Right lobe of liver (tissue), 6 donors: Measurements from ENCODE around the gene SCN8A. TPM values are rescaled to one million over a fixed set of nuclear protein-coding genes. Genes with fewer than 3 reads are reported as not detected.

Experiments used
- ATAC-seq, 4 donors: fragments of 200-7000 bp; cut with Tn5 transposase; one replicate each; pipeline ENCODE4 v1.9.1; 2020; ENCODE audit warnings: mild to moderate bottlenecking in 4 of 4, moderate library complexity in 4 of 4
- DNase-seq, 3 donors: peaks; one replicate each; pipeline ENCODE4 v3.0.0-alpha.2; 2020
- H3K27ac ChIP-seq, 3 donors: fragments of 200-600 bp; one replicate each; pipeline ENCODE4 v1.8.0; 2022
- H3K27me3 ChIP-seq, 2 donors: fragments of 200-600 bp; one replicate each; pipeline ENCODE4 v1.8.0; 2022
- H3K36me3 ChIP-seq, 4 donors: fragments of 200-600 bp; sonication (generic) in 1 of 4; one replicate each; pipeline versions ENCODE4 v1.5.1 to v1.8.0; 2017 to 2022; ENCODE audit warnings: control low read depth in 1 of 4
- H3K4me1 ChIP-seq, 4 donors: fragments of 200-600 bp; sonication (generic) in 1 of 4; one replicate each; pipeline versions ENCODE4 v1.5.1 to v1.8.0; 2017 to 2022; ENCODE audit warnings: control low read depth in 1 of 4
- H3K4me3 ChIP-seq, 3 donors: fragments of 200-600 bp; one replicate each; pipeline ENCODE4 v1.8.0; 2022
- H3K9me3 ChIP-seq, 4 donors: fragments of 200-600 bp; sonication (generic) in 1 of 4; one replicate each; pipeline versions ENCODE4 v1.5.1 to v1.8.0; 2017 to 2022; ENCODE audit warnings: control low read depth in 1 of 4
- CTCF ChIP-seq, 4 donors: fragments of 200-600 bp in 3 of 4; fragments of 450-650 bp in 1 of 4; IDR thresholded peaks; one replicate each; pipeline versions ENCODE4 v1.5.1 to v1.8.0; 2016 to 2022; ENCODE audit warnings: antibody characterized with exemption in 4 of 4, mild to moderate bottlenecking in 2 of 4
- POLR2A ChIP-seq: fragments of 450-650 bp; IDR thresholded peaks from one replicate; pipeline ENCODE4 v1.6.1; 2017; ENCODE audit warnings: antibody characterized with exemption, mild to moderate bottlenecking
- WGBS: methylation state at CpG from one replicate; pipeline ENCODE4 v1.1.6; 2018; ENCODE audit warnings: low coverage, low lambda C conversion rate; ENCODE audit not compliant: insufficient coverage; ENCODE audit errors: missing lambda C conversion rate; 5-methylcytosine and 5-hydroxymethylcytosine counted together
- intact Hi-C, 2 donors: fragments of 100-400 bp; cut with DNase I; formaldehyde crosslinking; loops; one replicate each; pipeline versions ENCODE4 v1.11.2 to v1.14.1; 2022
- total RNA-seq, 6 experiments: library from RNA; depleted of rRNA in 2 of 6; stranded (reverse); fragments of >200 nt in 2 of 6; fragmentation: NEBNext Ultra II Directional in 3 of 6; extraction: Animal tissue kit (Norgen Biotek cat#: 25700) in 3 of 6; gene quantifications; one replicate each; pipeline versions ENCODE4 v1.1.0 to v1.2.4, GENCODE V29; 2016 to 2023
- donor health status: DM: no; HTN: yes; CAD: no.
- donor health status: DM: no; HTN: no; CAD: no.
- donor health status: DM: no; HTN: no; CAD: no.
- donor health status: DM: no; HTN: yes; CAD: no.
- donor health status: DM: no; HTN: yes; CAD: no.

Gene SCN8A
- total RNA-seq, 6 experiments from 2014 or later, result 1.7 to 5.6 (median 3.7) TPM

DNA sequence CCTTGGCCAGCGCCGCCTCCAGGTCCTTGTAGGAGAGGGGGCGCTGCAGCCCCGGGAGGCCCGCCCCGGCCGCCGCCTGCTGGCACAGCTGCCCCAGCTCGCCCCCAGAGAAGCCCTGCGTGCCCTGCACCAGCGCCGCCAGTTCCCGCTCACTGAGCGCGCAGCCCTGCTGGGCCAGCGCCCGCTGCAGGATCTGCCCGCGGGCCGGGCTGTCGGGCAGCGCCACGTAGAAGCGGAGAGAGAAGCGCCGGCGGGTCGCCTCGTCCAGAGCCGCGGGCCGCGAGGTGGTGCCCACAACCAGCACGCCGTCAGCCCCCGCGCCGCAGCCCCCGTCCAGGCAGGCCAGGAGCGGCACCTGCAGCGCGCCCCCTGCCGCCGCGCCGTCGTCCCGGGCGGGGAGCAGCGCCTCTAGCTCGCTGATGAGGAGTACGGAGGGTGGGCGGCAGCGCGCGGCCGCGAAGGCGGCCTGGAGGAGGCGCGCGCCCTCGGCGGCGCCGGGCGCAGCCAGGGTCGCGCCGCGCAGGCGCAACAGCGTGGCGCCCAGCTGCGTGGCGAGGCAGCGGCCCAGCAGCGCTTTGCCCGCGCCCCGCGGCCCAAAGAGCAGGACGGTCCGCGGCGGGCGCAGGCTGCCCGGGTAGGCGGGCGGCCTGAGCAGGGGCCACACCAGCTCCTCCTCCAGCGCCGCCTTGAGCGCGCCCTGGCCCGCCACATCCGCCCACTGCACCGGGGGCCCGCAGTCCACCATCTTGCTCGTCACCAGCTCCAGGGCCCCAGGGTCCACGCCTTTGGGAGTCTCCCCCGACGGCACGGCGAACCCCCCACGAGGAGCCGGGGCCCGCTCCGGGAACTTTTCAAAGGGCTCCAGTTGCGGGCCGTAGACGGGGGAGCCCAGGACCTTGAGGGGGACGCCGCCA lies 229.8 kb downstream of the SCN8A start:
- Histone ChIP-seq H3K36me3 (no peaks in the 10 kb centered on the region), H3K9me3 (no peaks in the 10 kb centered on the region), H3K4me3 (peak overlapping the region; percentile 32 to 54 (median 43)), H3K27me3 (no peaks in the 10 kb centered on the region), H3K4me1 (no peaks in the 10 kb centered on the region), H3K27ac (peak overlapping the region in 1 of 3 donors; percentile 8)
- intact Hi-C loops, result loop anchor here (5.0 to 10.0 kb wide), 3 partner anchors 54 to 396 kb away; partner anchors contain the start of gene SLC4A8 (in 1 of the 2)
- TF ChIP-seq POLR2A, result peak; percentile 37
- peak; percentile 25 to 58 (median 34) for TF ChIP-seq CTCF (IDR thresholded peaks at IDR 0.05)
- DNase-seq, result peak; percentile 57 to 75 (median 68)
- ATAC-seq, result peak; percentile 61 to 69 (median 64)
- WGBS, result no CpG with 5 or more reads among the region's 113 CpGs

GRCh38 chr12:51821440-51822260 lies 230.6 kb downstream of the SCN8A start:
- ATAC-seq (no peak), DNase-seq (no peak)
- Histone ChIP-seq H3K36me3 (no peaks in the 10 kb centered on the region), H3K9me3 (no peaks in the 10 kb centered on the region), H3K27ac (peak overlapping the region in 1 of 3 donors; percentile 8), H3K4me3 (peak overlapping the region; percentile 32 to 54 (median 42)), H3K4me1 (no peaks in the 10 kb centered on the region), H3K27me3 (no peaks in the 10 kb centered on the region)
- WGBS, result 25% methylated on average over 4 of the region's 101 CpGs
- intact Hi-C loops, result loop anchor here (5.0 to 10.0 kb wide), 3 partner anchors 53 to 397 kb away; partner anchors contain the start of gene SLC4A8 (in 1 of the 2)
- no peak for TF ChIP-seq POLR2A

DNA sequence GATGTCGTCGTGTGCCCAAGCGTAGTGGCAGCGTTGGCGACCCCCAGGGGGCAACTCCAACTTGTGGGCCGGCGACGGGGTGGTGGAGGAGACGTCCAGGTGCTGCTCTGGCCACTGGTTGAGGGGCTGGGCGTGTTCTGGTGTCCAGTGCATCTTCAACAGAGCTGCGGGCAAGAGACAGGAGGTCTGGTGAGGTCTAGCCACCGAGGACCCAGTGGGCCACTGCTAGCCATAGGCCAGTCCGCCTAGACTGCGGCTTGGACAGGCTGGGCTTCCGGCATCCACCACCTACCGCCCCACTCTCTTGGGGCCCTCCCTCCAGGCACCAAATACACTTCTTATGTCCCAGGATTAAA lies 231.2 kb downstream of the SCN8A start:
- H3K27me3 ChIP-seq, result no peaks in the 10 kb centered on the region
- peaks cover 0 to 3% (median 0%) of the 10 kb centered on the region in 4 donors for H3K4me1 ChIP-seq
- H3K36me3 ChIP-seq, result no peaks in the 10 kb centered on the region
- intact Hi-C loops, result loop anchor here (5.0 to 10.0 kb wide), 3 partner anchors 53 to 397 kb away; partner anchors contain the start of gene SLC4A8 (in 1 of the 2)
- no peaks in the 10 kb centered on the region for H3K9me3 ChIP-seq
- no peak overlapping the region for H3K4me3 ChIP-seq
- no peak overlapping the region for H3K27ac ChIP-seq
- DNase-seq (no peak), ATAC-seq (no peak)
- 91% methylated on average over 8 of the region's 16 CpGs for WGBS
- TF ChIP-seq POLR2A (no peak), CTCF (IDR thresholded peaks at IDR 0.05) (no peak)

DNA sequence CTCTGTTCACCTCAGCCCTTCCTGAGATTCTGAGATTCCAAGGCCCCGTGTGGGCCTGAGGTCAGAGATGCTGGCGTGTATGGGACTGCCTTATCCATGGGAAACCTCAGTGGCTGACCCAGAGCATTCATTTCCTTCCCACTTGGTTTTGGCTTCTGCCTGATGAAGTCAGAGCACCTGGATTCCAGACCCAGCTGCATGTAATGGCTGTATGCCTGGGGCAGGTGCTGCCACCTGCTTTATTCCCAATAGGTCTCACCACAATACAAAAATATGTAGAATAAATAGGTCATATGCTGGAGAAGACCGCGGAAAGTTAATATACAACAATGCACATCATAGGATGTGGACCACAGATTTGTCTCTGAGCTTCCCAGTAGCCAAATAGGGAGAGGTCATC lies 231.9 kb downstream of the SCN8A start:
- H3K36me3 ChIP-seq, result no peaks in the 10 kb centered on the region
- no peak overlapping the region for H3K27ac ChIP-seq
- ATAC-seq (no peak), DNase-seq (no peak)
- intact Hi-C loops, result loop anchor here (5.0 to 10.0 kb wide), 3 partner anchors 52 to 398 kb away; partner anchors contain the start of gene SLC4A8 (in 1 of the 2)
- no peaks in the 10 kb centered on the region for H3K27me3 ChIP-seq
- no peak for TF ChIP-seq CTCF (IDR thresholded peaks at IDR 0.05)
- TF ChIP-seq POLR2A, result no peak
- peaks cover 0 to 5% (median 1%) of the 10 kb centered on the region in 4 donors for H3K4me1 ChIP-seq
- H3K9me3 ChIP-seq, result no peaks in the 10 kb centered on the region
- no peak overlapping the region for H3K4me3 ChIP-seq
- WGBS, result 80% methylated on average over 4 of the region's 4 CpGs
